WI38 (cell line): Measurements from ENCODE around the gene PRRT4.

ENCODE experiments used
- H3K4me3 ChIP-seq: 2 replicates; pipeline ENCODE4 v1.5.1; 2011; ENCODE audit warnings: low read depth, mild to moderate bottlenecking, control low read depth, low read length
- TF ChIP-seq, protein P1 (sequence below): IDR thresholded peaks from 2 replicates; pipeline ENCODE4 v1.5.1; 2012; ENCODE audit warnings: low read depth, mild to moderate bottlenecking, control low read depth, low read length

PRRT4 gene

DNA sequence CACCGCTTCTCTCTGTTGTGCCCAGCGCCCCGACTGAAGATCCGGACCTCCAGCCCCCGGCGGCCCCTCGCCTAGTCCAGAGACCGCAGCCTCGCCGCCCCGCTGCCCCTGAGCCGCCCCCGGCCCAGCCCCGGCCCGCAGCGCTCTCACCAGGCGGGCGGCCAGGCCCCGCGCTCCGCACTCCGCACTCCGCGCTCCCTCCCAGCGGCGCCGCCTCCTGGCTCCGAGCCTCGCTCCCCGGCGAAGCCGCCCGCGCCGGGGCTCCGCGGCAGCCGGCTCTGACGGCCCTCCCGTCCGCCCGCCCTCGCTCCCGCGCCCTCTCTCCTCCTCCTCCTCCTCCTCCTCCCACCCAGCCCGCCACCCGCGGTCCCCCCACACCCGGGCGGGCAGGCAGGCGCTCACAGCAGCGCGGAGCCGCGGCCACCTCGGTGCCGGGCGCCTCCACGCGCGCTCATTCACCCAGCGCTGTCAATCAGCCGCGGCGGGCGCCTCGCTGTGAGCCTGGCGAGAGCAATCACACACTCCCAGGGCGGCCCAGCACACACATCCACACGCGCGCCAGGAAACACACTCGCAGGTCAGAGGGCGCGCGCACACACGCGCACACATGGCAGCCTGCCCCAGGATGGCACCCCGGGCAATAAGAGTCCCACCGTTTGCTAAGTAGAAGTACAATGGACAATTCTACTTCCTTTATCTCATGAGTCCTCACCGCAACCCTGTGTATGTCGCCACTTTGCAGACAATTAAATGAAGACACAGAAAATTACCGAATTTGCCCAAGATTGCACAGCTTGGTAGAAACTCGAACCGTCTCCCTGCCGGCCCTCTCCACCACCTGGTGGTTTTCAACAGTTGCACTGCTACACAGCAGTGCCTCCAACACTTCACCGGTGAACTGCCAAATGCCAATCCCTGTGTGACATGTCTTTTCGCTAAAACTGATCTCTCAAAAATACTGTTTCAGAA, at the start of gene PRRT4:
PRRT4 (minus strand) TSS at position 280 of the 969 bp plus-strand sequence.
- peak within 1 kb of the TSS; percentile 47 for H3K4me3 ChIP-seq
- TF ChIP-seq, protein P1, sequence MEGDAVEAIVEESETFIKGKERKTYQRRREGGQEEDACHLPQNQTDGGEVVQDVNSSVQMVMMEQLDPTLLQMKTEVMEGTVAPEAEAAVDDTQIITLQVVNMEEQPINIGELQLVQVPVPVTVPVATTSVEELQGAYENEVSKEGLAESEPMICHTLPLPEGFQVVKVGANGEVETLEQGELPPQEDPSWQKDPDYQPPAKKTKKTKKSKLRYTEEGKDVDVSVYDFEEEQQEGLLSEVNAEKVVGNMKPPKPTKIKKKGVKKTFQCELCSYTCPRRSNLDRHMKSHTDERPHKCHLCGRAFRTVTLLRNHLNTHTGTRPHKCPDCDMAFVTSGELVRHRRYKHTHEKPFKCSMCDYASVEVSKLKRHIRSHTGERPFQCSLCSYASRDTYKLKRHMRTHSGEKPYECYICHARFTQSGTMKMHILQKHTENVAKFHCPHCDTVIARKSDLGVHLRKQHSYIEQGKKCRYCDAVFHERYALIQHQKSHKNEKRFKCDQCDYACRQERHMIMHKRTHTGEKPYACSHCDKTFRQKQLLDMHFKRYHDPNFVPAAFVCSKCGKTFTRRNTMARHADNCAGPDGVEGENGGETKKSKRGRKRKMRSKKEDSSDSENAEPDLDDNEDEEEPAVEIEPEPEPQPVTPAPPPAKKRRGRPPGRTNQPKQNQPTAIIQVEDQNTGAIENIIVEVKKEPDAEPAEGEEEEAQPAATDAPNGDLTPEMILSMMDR = no peak

DNA sequence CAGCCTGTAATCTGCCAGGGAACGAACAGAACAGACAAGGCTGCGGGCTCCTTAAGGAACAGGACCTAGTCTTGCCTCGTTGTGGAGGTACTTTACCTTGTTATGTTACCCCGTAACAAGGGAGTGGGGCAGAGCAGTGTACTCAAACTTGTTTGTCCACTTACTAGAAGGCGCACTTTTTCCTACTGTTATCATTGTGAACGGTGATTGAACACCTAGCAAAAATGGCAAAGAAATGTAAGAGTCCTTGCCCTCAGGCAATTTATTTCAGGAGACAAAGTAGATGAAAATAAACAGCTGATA, 48.9 kb upstream of the PRRT4 start:
- TF ChIP-seq, protein P1 = no peak
- peak overlapping the region; percentile 67 for H3K4me3 ChIP-seq

DNA sequence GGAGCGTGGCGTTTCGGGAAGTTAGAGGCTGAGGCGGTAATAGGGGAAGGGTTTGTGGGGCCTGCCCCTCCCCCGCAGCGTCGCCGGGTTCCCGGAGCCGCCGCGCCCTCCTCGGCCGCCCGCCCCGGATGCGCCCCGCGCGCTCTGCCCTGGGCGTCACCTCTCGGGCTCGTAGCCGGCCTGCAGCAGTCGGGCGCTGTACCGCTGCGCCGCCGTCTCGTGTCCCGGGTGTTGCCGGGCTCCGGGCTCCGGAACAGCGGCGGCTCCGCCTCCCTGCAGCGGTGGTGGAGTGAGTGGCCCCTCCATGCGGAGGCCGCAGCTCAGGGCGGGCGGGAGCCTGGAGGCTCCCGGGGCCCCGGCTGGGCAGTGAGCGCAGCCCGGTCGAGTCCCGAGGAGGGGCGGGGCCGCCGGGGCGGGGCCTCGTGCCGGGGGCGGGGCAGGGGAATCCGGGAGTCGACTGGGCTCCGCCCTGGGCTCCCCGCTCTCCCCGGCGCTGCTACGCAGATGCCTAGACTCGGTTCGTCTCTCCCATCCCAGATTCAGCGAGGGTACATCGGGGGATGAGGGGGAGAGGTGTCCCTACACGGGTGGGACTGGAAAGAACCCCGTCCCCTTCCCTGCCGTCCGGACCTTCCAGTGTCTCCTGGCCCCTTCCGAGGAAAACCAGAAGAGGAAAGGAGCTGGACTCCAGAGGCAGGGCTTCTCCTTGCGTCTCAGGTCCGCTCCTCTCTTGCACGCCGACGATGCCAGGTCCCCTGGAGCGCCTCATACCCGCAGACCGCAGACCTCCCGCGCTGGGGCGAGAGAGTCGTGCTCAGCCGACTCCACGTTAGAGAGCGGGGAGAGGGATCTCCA, 48.3 kb upstream of the PRRT4 start, which contains the start of gene IMPDH1:
IMPDH1 (minus strand) TSS at position 387 of the 855 bp plus-strand sequence; CDS start at position 306, 81 bp downstream.
- peak within 1 kb of the TSS; percentile 67 for H3K4me3 ChIP-seq
- TF ChIP-seq, protein P1 = no peak

DNA sequence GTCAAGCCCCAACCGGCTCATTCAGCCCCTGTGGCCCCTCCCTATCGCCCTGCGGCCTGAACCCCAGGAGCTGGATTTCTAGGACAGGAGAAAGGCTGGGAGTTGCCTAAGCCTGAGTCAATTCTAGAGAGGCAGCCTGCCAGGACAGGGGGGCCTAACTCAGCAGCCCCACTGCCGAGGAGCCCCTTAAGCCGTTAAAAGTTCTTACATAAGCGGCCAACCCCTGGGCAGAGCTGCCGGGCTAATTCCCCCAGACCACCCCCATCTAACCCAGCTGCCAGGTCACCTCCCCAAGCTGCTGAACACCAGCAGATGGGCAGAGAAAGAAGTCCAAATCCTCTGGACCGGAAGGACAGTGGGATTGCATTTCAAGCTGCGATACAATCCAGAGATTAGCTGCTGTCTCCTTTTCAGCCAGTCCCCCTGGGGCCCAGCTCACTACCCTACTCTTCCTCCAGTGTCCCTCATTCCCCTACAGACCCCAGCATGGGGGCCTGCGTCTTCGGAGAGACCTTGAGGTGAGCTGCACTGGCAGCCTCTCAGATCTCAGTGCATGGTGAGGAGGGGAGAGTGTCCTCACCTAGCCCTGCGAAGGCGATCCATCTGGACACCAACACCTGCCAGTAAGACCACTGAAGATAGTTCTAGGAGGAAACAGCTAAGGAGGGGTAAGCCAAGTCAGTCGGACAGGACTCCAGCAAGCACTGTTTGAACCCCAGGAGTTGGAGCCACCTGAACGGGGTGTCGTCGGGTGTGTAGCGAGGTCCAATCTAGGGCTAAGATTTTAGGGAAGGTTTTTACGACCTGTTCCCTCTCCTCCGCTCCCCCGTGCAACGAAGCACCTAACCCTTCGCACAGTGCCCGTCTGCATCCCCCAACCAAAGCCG, 47.5 kb upstream of the PRRT4 start:
- TF ChIP-seq, protein P1 = no peak
- H3K4me3 ChIP-seq = peak overlapping the region; percentile 67

DNA sequence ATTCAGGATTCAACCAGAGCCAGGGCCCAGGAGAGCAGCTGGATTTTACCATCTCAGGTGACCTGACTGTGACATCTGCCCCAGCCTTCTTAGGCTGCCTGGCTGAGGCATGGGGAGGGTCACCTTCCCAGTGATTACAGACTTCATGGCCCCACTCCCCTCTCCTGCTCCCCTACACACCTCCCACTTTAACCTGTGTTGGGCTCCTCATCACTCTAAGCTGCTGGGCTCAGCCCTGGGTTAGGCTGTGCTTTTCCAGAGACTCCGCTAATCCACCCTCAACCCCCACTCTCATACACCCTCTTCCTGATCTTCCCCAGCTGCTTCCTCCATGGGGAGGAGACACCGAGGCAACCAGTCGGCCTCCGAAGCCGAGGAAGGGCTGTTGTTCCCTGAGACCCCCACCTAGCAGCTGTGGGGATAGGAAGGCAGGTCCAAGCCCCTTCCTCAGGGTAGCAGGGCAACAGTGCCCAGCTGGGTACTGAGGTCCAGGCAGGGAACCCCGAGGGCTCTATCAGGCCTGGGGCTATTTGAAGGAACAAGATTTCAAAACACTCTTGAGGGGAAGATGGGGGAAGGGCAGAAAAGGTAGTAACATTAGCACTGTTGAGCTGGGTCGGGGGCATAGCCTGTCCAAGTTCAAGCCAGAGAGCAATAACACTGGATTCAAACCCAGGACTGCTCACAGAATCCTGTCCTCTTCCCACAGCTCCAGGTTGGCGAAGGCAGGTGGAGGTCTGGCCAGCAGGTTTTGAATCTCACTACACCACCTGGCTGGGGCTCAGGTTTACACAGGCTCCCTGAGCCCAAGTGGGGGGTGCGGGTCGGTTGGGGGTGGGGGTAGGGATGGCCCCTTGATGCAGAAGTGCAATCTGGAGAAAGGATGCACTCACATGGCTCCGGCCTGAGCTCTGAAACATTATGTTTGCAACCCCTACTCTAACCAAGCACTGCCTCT, 46.5 kb upstream of the PRRT4 start:
- TF ChIP-seq, protein P1 = no peak
- H3K4me3 ChIP-seq = peak overlapping the region; percentile 67; the same call in 1 of the 2 replicates

DNA sequence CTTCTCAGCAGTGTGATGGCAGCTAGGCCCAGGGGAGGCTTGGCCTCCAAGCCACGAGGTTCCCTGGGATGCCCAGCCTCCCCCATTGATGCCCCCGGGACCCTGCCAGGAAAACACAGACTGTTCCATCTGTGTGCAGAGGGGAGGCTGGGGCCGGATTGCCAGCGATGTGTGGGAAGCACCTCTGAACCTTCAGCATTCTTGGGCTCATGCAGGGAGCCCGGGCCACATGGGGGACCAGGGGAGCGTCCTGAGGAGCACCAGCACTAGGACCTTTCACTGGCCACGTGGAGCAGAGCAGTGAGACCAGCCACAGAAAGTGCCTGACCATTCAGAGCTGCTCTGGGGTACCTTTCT, 45.7 kb upstream of the PRRT4 start:
- H3K4me3 ChIP-seq = no peak overlapping the region
- TF ChIP-seq, protein P1 = no peak
